Measurements from ENCODE around the gene CD2.

- TF ChIP-seq CTCF (IDR thresholded peaks at IDR 0.05) (no peak), EP300 (IDR thresholded peaks at IDR 0.05) (no peak), POLR2A (IDR thresholded peaks at IDR 0.05) (no peak)
These were observed 19.0 kb upstream of the CD2 start for GRCh38 chr1:116735246-116735645.

Measured in tibial nerve (tissue), 4 donors.